Parathyroid adenoma (tissue), 2 donors: ENCODE results near the gene STS.

Experiments
- H2AFZ ChIP-seq: fragments of 300-600 bp; sonication (generic); one replicate; pipeline ENCODE4 v1.7.0; 2017; ENCODE audit warnings: antibody characterized with exemption, mild to moderate bottlenecking
- H3K27ac ChIP-seq: fragments of 300-600 bp; sonication (generic); one replicate; pipeline ENCODE4 v1.7.0; 2017
- H3K27me3 ChIP-seq: fragments of 300-600 bp; sonication (generic); one replicate; pipeline ENCODE4 v1.7.0; 2017; ENCODE audit warnings: low read length; ENCODE audit not compliant: control insufficient read depth, insufficient read depth
- H3K36me3 ChIP-seq: fragments of 300-600 bp; sonication (generic); one replicate; pipeline ENCODE4 v1.7.0; 2017; ENCODE audit warnings: low read length; ENCODE audit not compliant: control insufficient read depth, insufficient read depth
- H3K4me1 ChIP-seq: fragments of 300-600 bp; sonication (generic); one replicate; pipeline ENCODE4 v1.7.0; 2017; ENCODE audit warnings: control low read depth
- H3K4me2 ChIP-seq: fragments of 300-600 bp; sonication (generic); one replicate; pipeline ENCODE4 v1.7.0; 2017; ENCODE audit warnings: low read length
- H3K4me3 ChIP-seq: fragments of 300-600 bp; sonication (generic); one replicate; pipeline ENCODE4 v1.7.0; 2017; ENCODE audit warnings: low read depth, low read length
- H3K79me2 ChIP-seq: fragments of 300-600 bp; sonication (generic); one replicate; pipeline ENCODE4 v1.7.0; 2017; ENCODE audit warnings: control low read depth
- H3K9ac ChIP-seq: fragments of 300-600 bp; sonication (generic); one replicate; pipeline ENCODE4 v1.7.0; 2017; ENCODE audit warnings: mild to moderate bottlenecking
- H3K9me3 ChIP-seq: fragments of 300-600 bp; sonication (generic); one replicate; pipeline ENCODE4 v1.7.0; 2017; ENCODE audit warnings: low read length; ENCODE audit not compliant: control insufficient read depth
- TF ChIP-seq, protein P1 (sequence below): fragments of 300-600 bp; sonication (generic); IDR thresholded peaks from one replicate; pipeline ENCODE4 v1.7.0; 2017; ENCODE audit warnings: antibody characterized with exemption, mild to moderate bottlenecking
- donor health status: primary hyperparathyroidism.

Gene STS

DNA sequence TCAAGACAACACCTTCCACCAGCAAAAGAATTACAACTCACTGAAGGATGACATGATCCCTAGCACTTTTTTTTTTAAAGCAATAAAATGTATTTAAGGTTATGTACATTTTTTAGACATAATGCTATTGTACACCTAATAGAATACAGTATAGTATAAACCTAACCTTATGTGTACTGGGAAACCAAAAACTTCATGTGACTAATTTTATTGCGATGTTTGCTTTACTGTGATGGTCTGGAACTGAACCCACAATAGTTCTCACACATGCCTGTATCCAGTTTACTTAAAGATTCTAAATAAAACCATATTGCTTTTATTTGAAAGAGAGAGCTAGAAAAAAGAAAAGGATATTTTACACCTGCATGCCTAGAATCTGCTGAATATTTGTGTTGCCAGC is 4.4 kb upstream of the STS start:
- TF ChIP-seq, protein P1, sequence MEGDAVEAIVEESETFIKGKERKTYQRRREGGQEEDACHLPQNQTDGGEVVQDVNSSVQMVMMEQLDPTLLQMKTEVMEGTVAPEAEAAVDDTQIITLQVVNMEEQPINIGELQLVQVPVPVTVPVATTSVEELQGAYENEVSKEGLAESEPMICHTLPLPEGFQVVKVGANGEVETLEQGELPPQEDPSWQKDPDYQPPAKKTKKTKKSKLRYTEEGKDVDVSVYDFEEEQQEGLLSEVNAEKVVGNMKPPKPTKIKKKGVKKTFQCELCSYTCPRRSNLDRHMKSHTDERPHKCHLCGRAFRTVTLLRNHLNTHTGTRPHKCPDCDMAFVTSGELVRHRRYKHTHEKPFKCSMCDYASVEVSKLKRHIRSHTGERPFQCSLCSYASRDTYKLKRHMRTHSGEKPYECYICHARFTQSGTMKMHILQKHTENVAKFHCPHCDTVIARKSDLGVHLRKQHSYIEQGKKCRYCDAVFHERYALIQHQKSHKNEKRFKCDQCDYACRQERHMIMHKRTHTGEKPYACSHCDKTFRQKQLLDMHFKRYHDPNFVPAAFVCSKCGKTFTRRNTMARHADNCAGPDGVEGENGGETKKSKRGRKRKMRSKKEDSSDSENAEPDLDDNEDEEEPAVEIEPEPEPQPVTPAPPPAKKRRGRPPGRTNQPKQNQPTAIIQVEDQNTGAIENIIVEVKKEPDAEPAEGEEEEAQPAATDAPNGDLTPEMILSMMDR: no peak
- no peaks in the 10 kb centered on the region for H3K4me1 ChIP-seq

DNA sequence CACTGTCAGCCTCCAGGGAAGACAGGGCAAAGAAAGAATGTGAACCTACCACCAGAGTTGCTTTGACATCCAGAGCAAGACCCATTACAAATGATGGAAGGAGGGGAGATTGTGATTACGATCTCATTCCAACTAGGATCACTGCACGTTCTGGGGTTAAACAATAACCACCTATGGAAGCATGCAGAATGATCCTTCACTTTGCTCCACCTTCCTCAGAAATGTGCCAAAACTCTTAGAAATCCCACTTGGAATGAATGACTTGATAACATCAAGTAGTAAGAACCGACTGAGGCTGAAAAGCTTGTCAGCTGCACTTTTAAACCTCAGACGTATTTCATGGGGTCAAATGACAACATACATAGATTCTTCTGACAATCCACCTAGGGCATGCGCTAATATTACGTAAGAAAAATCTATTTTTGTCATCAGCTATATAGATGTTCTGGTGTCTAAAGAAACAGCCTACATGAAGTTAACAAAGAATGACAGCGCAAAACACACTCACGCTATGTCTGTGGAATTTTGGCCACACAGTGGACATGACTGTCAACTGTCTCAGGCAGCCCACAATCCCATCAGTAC is 3.5 kb upstream of the STS start:
- H3K4me3 ChIP-seq: no peak overlapping the region
- H3K27me3 ChIP-seq: no peaks in the 10 kb centered on the region
- H2AFZ ChIP-seq: no peak overlapping the region
- H3K9me3 ChIP-seq: no peaks in the 10 kb centered on the region
- no peak overlapping the region for H3K4me2 ChIP-seq
- TF ChIP-seq, protein P1: no peak
- no peak overlapping the region for H3K9ac ChIP-seq
- H3K4me1 ChIP-seq: no peaks in the 10 kb centered on the region
- H3K79me2 ChIP-seq: no peaks in the 10 kb centered on the region
- no peaks in the 10 kb centered on the region for H3K36me3 ChIP-seq
- no peak overlapping the region for H3K27ac ChIP-seq

More for the DNA sequence above, 4.4 kb upstream of the STS start:
- no peaks in the 10 kb centered on the region for H3K27me3 ChIP-seq
- no peak overlapping the region for H3K9ac ChIP-seq
- no peaks in the 10 kb centered on the region for H3K36me3 ChIP-seq
- no peak overlapping the region for H3K27ac ChIP-seq
- H2AFZ ChIP-seq: no peak overlapping the region
- H3K4me3 ChIP-seq: no peak overlapping the region
- H3K79me2 ChIP-seq: no peaks in the 10 kb centered on the region
- H3K4me2 ChIP-seq: no peak overlapping the region
- H3K9me3 ChIP-seq: no peaks in the 10 kb centered on the region

DNA sequence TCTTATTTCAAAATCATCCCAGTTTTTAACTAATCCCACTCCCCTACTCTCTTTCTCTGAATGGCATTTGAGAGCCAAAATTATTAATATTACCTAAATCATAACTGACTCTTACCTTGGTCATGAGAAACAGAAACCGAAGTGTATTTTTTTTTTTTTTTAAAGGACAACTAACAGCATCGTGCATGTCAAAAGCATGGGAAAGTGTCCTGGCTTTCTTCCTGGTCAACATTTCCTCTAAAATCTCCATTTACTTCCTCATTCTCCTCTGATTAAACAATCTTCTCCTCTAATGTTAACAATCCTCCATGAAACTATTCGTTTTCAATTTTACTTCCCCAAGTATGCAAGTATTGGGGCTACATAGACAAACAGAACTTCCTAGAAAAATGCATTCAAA is 2.1 kb upstream of the STS start:
- Histone ChIP-seq H3K4me2 (no peak overlapping the region), H2AFZ (no peak overlapping the region), H3K4me1 (no peaks in the 10 kb centered on the region), H3K9me3 (no peaks in the 10 kb centered on the region), H3K27ac (no peak overlapping the region), H3K4me3 (no peak overlapping the region), H3K27me3 (no peaks in the 10 kb centered on the region), H3K36me3 (no peaks in the 10 kb centered on the region), H3K9ac (no peak overlapping the region), H3K79me2 (no peaks in the 10 kb centered on the region)
- TF ChIP-seq, protein P1: no peak

DNA sequence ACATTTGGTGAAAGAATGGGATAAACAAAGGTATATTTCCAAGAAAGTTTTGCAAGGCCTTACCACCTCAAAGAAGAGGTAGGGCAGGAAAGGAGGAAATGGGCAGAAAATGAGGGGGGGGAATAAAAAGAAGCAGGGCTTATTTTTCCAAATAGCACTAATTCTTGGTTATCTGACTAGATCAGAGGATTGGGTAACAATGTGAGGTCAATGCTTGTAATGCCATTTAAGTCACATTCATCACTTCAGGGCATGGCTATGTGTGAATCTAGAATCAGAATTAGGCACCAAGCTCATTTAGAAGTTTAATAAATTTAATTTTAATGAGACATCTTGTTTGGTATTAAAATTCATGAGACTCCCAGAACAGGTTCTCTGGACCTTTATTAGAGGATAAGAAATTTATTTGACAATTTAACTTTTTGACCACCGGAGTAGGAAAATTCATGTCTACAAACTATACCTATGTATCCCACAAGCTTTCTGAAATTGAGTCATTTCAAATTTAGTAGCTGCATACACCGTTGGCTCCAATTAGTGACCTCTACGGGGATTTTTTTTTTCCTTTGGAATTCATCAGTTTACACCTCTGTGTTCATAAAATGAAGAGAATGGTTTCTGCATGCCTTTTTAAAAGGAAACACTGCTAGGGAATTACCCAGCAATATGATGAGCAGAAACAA is 1.4 kb upstream of the STS start:
- H3K4me2 ChIP-seq: no peak overlapping the region
- H3K27me3 ChIP-seq: no peaks in the 10 kb centered on the region
- no peaks in the 10 kb centered on the region for H3K79me2 ChIP-seq
- H2AFZ ChIP-seq: no peak overlapping the region
- H3K9ac ChIP-seq: no peak overlapping the region
- H3K9me3 ChIP-seq: no peaks in the 10 kb centered on the region
- TF ChIP-seq, protein P1: no peak
- H3K27ac ChIP-seq: no peak overlapping the region
- H3K4me3 ChIP-seq: no peak overlapping the region
- no peaks in the 10 kb centered on the region for H3K4me1 ChIP-seq
- no peaks in the 10 kb centered on the region for H3K36me3 ChIP-seq
